Esophagus (tissue), 2 donors: Measurements from ENCODE around the gene ALG13. TPM values are rescaled to one million over a fixed set of nuclear protein-coding genes. Genes with fewer than 3 reads are reported as not detected.

Experiments used
- polyA plus RNA-seq, 2 donors: library from polyadenylated mRNA; stranded (reverse); fragments of 200-250 nt; gene quantifications; one replicate each; pipeline ENCODE4 v1.2.3, GENCODE V29; 2013
- donor health status: healthy with polysubstance abuse.
- donor health status: Bipolar disorder and iron deficiency.

ALG13 gene
- polyA plus RNA-seq, 2 donors = 28.2 to 32.3 TPM

Other genes with a start within 250 kb of the ALG13 start
- not detected for gene SERTM2, start 169.5 kb upstream of the ALG13 start, polyA plus RNA-seq
- not detected for gene TRPC5OS, start 195.0 kb downstream of the ALG13 start, polyA plus RNA-seq